HEK293T (cell line): ENCODE results near the gene RNF31.

Experiments used
- CTCF ChIA-PET: fragments of 350-600 bp; formaldehyde crosslinking; extraction: SDS; loops from one replicate; lab custom pipeline; 2021; ENCODE audit warnings: antibody characterized with exemption, inconsistent platforms; lab: Yijun Ruan, JAX
- POLR2A ChIA-PET: fragments of 350-600 bp; formaldehyde crosslinking; extraction: SDS; loops from one replicate; lab custom pipeline; 2020; ENCODE audit warnings: antibody characterized with exemption, inconsistent platforms; lab: Yijun Ruan, JAX
- DNase-seq: peaks from one replicate; pipeline ENCODE4 v3.0.0; 2012; ENCODE audit warnings: mixed read lengths; ENCODE audit errors: extremely low spot score
- ARNT ChIP-seq: fragments of 450-650 bp; IDR thresholded peaks from 2 replicates; pipeline ENCODE4 v1.6.1; 2017; ENCODE audit warnings: mild to moderate bottlenecking
- BHLHE40 ChIP-seq: fragments of 450-650 bp; IDR thresholded peaks from 2 replicates; pipeline ENCODE4 v1.6.1; 2016; ENCODE audit warnings: mild to moderate bottlenecking, moderate library complexity, borderline replicate concordance
- CTBP1 ChIP-seq: fragments of 450-650 bp; IDR thresholded peaks from 2 replicates; pipeline ENCODE4 v1.6.1; 2016; ENCODE audit warnings: borderline replicate concordance
- ELF4 ChIP-seq: fragments of 450-650 bp; IDR thresholded peaks from 2 replicates; pipeline ENCODE4 v1.6.1; 2017; ENCODE audit warnings: antibody characterized with exemption
- FOXA1 ChIP-seq: fragments of 450-650 bp; IDR thresholded peaks from 2 replicates; pipeline ENCODE4 v1.6.1; 2016; ENCODE audit warnings: mild to moderate bottlenecking
- FOXK2 ChIP-seq: fragments of 450-650 bp; IDR thresholded peaks from 2 replicates; pipeline ENCODE4 v1.6.1; 2016; ENCODE audit warnings: mild to moderate bottlenecking
- FOXM1 ChIP-seq: fragments of 450-650 bp; IDR thresholded peaks from 2 replicates; pipeline ENCODE4 v1.6.1; 2017; ENCODE audit warnings: mild to moderate bottlenecking, borderline replicate concordance
- HDGF ChIP-seq: fragments of 450-650 bp; IDR thresholded peaks from 2 replicates; pipeline ENCODE4 v1.6.1; 2017; ENCODE audit warnings: antibody characterized with exemption, borderline replicate concordance
- L3MBTL2 ChIP-seq: fragments of 450-650 bp; conservative IDR thresholded peaks from 2 replicates; pipeline ENCODE4 v1.6.1; 2016; ENCODE audit warnings: mild to moderate bottlenecking
- LEF1 ChIP-seq: fragments of 450-650 bp; IDR thresholded peaks from 2 replicates; pipeline ENCODE4 v1.6.1; 2017; ENCODE audit warnings: mild to moderate bottlenecking, borderline replicate concordance
- NFRKB ChIP-seq: fragments of 450-650 bp; IDR thresholded peaks from 2 replicates; pipeline ENCODE4 v1.6.1; 2016; ENCODE audit warnings: mild to moderate bottlenecking, moderate library complexity
- SP1 ChIP-seq: fragments of 450-650 bp; IDR thresholded peaks from 2 replicates; pipeline ENCODE4 v1.6.1; 2017
- SUZ12 ChIP-seq: fragments of 450-650 bp; IDR thresholded peaks from 2 replicates; pipeline ENCODE4 v1.6.1; 2016; ENCODE audit warnings: mild to moderate bottlenecking
- TARDBP ChIP-seq: fragments of 450-650 bp; IDR thresholded peaks from 2 replicates; pipeline ENCODE4 v1.6.1; 2016
- ZNF384 ChIP-seq: fragments of 450-650 bp; IDR thresholded peaks from 2 replicates; pipeline ENCODE4 v1.6.1; 2016
- TF ChIP-seq, protein P1 (sequence below): fragments of 450-650 bp; IDR thresholded peaks from 2 replicates; pipeline ENCODE4 v1.6.1; 2016

Gene RNF31

DNA sequence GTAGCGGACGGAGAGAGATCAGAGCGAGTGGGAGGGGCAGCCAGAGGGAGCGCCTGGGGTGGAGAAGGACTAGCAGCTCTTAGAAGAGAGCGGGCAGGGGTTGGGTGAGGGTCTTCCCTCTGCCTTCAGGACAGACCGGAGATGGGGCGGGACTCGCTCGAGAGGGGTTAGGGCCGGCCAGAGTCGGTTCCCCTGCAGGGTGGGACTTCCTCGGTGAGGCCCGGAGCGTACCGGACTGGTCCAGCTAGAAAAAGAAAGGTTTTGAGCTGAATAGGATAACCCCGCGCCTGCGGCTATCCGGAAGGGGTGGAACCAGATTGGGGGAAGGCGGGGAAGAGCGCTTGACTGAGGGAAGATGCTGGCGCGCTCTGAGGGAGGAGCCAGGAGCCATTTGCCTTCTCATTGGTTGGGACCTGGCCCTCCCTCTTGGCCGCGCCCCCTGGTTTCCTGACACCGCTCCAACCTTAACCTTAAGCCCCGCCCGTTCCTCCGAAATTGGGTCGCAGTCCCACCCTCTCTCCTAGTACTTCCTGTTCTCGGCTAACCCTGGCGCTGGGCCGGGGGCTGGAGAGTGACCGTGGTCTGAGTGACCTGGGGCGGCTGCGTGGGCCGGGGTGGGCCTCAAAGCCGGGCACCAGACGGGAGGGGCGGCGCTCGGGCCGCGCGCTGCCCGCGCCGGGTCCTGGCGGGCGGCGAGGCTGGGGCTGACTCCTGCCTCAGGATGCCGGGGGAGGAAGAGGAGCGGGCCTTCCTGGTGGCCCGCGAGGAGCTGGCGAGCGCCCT lies at the start of gene RNF31:
TSS of gene RNF31 (plus strand) at position 521 of the 783 bp plus-strand sequence. CDS start at position 722, 201 bp downstream.
- ChIA-PET CTCF (interaction anchor here (1.4 to 3.6 kb wide), 4 partner anchors 14 to 90 kb away, joined by 5 to 19 read pairs (median 12); partner anchors contain the start of genes DCAF11, IRF9 and NRL), POLR2A (interaction anchor here (0.6 to 4.2 kb wide), 28 partner anchors 9 to 251 kb away, joined by 3 to 56 read pairs (median 4); partner anchors contain the start of genes CARMIL3, CHMP4A, DCAF11 and GMPR2)
- peak; percentile 94 for DNase-seq
- TF ChIP-seq BHLHE40, result no peak
- TF ChIP-seq CTBP1, result no peak
- TF ChIP-seq FOXM1, result no peak

- TF ChIP-seq ZNF384 (no peak), BHLHE40 (no peak), ARNT (no peak), FOXA1 (no peak), SUZ12 (no peak), ELF4 (no peak), FOXK2 (no peak), CTBP1 (no peak), SP1 (no peak), FOXM1 (no peak), HDGF (no peak), L3MBTL2 (no peak), LEF1 (no peak), NFRKB (no peak), TARDBP (no peak)
- TF ChIP-seq, protein P1, sequence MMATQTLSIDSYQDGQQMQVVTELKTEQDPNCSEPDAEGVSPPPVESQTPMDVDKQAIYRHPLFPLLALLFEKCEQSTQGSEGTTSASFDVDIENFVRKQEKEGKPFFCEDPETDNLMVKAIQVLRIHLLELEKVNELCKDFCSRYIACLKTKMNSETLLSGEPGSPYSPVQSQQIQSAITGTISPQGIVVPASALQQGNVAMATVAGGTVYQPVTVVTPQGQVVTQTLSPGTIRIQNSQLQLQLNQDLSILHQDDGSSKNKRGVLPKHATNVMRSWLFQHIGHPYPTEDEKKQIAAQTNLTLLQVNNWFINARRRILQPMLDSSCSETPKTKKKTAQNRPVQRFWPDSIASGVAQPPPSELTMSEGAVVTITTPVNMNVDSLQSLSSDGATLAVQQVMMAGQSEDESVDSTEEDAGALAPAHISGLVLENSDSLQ, result no peak
- DNase-seq, result no peak
- CTCF ChIA-PET, result interaction anchor here (2.3 kb wide), 1 partner anchor 10 kb away, joined by 6 read pairs; no protein-coding TSS in a partner anchor
- POLR2A ChIA-PET, result interaction anchor here (1.1 to 8.8 kb wide), 4 partner anchors 8 to 40 kb away, joined by 3 to 162 read pairs (median 6); partner anchors contain the start of genes DCAF11, NRL and PSME1
Measured at GRCh38 chr14:24098229-24098926, 48.9 kb upstream of the RNF31 start.

DNA sequence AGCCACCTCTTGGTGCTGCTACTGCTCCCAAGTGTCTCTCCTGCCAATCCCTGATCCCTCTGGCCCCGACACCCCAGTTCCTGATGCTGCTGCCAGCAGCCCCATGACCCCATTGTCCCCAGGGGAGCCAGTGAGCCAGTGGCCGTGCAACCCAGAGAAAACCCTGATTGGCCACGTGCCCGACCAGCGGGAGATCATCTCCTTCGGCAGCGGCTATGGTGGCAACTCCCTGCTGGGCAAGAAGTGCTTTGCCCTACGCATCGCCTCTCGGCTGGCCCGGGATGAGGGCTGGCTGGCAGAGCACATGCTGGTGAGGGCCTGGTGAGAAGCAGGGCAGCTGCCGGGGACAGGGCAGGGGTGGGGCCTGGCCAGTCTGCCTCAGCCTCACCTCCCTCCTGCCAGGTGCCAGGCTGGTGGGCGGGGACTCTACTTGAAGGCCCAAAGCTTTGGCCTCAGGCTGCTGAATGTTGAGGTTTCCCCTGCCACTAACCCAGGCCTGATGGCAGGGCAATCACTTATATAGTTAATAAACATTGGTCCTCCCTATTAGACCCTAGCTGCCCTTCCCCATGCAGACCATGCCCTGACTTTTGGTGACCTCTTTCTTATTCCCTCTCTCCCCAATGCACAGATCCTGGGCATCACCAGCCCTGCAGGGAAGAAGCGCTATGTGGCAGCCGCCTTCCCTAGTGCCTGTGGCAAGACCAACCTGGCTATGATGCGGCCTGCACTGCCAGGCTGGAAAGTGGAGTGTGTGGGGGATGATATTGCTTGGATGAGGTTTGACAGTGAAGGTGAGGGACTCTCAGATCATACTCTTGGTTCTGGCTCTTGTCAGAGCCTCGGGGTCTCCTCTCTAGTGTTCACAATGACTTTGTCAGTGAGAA lies 48.1 kb upstream of the RNF31 start:
- CTCF ChIA-PET, result interaction anchor here (2.3 kb wide), 1 partner anchor 9 kb away, joined by 6 read pairs; no protein-coding TSS in a partner anchor
- POLR2A ChIA-PET, result interaction anchor here (1.4 to 8.8 kb wide), 2 partner anchors 7 to 37 kb away, joined by 3 to 162 read pairs; partner anchors contain the start of gene PSME1
- no peak for DNase-seq
- TF ChIP-seq HDGF, result no peak
- no peak for TF ChIP-seq FOXM1
- no peak for TF ChIP-seq ZNF384
- no peak for TF ChIP-seq ARNT
- no peak for TF ChIP-seq FOXA1
- no peak for TF ChIP-seq L3MBTL2
- TF ChIP-seq BHLHE40, result no peak
- TF ChIP-seq FOXK2, result no peak
- TF ChIP-seq ELF4, result no peak
- TF ChIP-seq SP1, result no peak
- no peak for TF ChIP-seq TARDBP
- TF ChIP-seq, protein P1, result no peak
- TF ChIP-seq LEF1, result no peak
- TF ChIP-seq CTBP1, result no peak
- TF ChIP-seq NFRKB, result no peak
- no peak for TF ChIP-seq SUZ12

- TF ChIP-seq SUZ12, result no peak
- TF ChIP-seq, protein P1, result no peak
- no peak for TF ChIP-seq FOXK2
- TF ChIP-seq FOXM1, result no peak
- no peak for TF ChIP-seq ARNT
- no peak for TF ChIP-seq ELF4
- no peak for TF ChIP-seq LEF1
- no peak for TF ChIP-seq FOXA1
- no peak for TF ChIP-seq SP1
- TF ChIP-seq ZNF384, result no peak
- TF ChIP-seq HDGF, result no peak
- no peak for TF ChIP-seq TARDBP
- no peak for TF ChIP-seq CTBP1
- no peak for TF ChIP-seq L3MBTL2
- no peak for TF ChIP-seq NFRKB
- TF ChIP-seq BHLHE40, result no peak
- no peak for DNase-seq
- ChIA-PET CTCF (no interaction called here), POLR2A (interaction anchor here (1.6 to 3.1 kb wide), 3 partner anchors 14 to 35 kb away, joined by 5 to 13 read pairs (median 5); partner anchors contain the start of genes DCAF11, NRL and PSME1)
Measured at GRCh38 chr14:24100197-24100981, 46.9 kb upstream of the RNF31 start.
